Measurements from ENCODE around the gene FBXO7.

The FBXO7 gene

DNA sequence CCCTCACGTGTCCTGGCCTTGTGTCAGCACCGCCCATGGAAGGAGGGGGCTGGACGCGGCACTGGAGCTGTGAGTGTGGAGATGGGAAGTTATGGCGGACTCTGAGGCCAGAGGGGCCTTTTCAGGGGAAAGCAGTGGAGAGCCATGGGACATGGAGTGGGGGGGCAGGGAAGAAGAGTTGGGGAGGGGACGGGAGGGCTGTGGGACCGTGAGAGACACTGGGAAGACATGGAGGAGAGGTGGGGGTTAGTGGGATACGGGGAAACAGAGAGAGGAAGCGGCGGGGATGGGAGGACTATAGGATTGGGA is 58.2 kb downstream of the FBXO7 start:
- TF ChIP-seq FOXP2 (optimal IDR thresholded peaks at IDR 0.05; ENCODE audit: borderline replicate concordance, extremely low read depth, extremely low read length, insufficient read depth) (no peak), POLR2AphosphoS5 (IDR thresholded peaks at IDR 0.05; ENCODE audit: low read depth, low read length) (no peak), SIN3A (IDR thresholded peaks at IDR 0.05; ENCODE audit: borderline replicate concordance, insufficient read depth, low read length) (no peak), TAF1 (IDR thresholded peaks at IDR 0.05; ENCODE audit: borderline replicate concordance, insufficient read depth, low read length) (no peak)
- TF ChIP-seq, protein P1, sequence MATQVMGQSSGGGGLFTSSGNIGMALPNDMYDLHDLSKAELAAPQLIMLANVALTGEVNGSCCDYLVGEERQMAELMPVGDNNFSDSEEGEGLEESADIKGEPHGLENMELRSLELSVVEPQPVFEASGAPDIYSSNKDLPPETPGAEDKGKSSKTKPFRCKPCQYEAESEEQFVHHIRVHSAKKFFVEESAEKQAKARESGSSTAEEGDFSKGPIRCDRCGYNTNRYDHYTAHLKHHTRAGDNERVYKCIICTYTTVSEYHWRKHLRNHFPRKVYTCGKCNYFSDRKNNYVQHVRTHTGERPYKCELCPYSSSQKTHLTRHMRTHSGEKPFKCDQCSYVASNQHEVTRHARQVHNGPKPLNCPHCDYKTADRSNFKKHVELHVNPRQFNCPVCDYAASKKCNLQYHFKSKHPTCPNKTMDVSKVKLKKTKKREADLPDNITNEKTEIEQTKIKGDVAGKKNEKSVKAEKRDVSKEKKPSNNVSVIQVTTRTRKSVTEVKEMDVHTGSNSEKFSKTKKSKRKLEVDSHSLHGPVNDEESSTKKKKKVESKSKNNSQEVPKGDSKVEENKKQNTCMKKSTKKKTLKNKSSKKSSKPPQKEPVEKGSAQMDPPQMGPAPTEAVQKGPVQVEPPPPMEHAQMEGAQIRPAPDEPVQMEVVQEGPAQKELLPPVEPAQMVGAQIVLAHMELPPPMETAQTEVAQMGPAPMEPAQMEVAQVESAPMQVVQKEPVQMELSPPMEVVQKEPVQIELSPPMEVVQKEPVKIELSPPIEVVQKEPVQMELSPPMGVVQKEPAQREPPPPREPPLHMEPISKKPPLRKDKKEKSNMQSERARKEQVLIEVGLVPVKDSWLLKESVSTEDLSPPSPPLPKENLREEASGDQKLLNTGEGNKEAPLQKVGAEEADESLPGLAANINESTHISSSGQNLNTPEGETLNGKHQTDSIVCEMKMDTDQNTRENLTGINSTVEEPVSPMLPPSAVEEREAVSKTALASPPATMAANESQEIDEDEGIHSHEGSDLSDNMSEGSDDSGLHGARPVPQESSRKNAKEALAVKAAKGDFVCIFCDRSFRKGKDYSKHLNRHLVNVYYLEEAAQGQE (IDR thresholded peaks at IDR 0.05; ENCODE audit: insufficient read depth in 1 of 2, low read depth in 2 of 2, low read length in 2 of 2) = no peak

DNA sequence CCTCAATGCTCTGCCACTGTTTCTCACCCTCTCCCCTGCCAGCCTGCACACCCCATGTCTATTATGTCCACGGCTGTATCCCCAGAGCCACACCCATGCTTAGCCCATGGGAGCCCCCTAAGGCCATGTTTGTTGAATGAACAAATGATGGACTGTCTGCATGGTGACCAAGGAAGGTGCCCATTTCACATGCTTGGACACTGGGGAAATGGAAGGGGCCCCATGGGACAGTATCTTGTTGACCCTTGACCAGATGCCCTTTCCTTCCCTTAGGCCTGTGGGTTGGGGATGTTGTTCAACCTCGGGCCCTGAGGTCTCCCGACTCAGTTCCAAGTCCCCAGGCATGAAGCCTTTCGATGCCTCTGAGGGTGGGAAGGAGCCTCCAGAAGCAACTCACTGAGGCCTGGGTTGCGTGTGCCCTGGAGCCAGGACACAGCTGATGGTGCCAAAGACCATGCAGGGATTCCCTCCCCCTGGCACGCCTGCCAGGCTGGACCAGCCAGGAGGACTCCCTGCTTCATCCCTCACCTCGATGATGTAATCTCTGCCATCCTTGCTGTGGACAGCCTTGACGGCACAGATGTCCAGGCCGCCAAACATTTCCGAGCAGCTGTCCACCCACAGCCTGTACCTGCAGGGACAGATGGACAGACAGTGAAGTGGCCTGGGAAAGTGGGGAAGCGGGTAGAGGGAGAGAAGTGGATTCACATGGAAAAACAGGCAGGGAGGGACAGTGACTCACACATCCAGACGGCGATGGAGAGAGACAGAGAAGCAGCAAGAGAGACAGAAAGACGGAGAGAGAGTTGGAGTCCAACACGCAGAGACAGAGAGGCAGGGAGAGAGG is 58.9 kb downstream of the FBXO7 start:
- TF ChIP-seq, protein P1 (IDR thresholded peaks at IDR 0.05; ENCODE audit: insufficient read depth in 1 of 2, low read depth in 2 of 2, low read length in 2 of 2) = no peak
- TF ChIP-seq FOXP2 (optimal IDR thresholded peaks at IDR 0.05; ENCODE audit: borderline replicate concordance, extremely low read depth, extremely low read length, insufficient read depth) (no peak), SIN3A (IDR thresholded peaks at IDR 0.05; ENCODE audit: borderline replicate concordance, insufficient read depth, low read length) (no peak), TAF1 (IDR thresholded peaks at IDR 0.05; ENCODE audit: borderline replicate concordance, insufficient read depth, low read length) (no peak), POLR2AphosphoS5 (IDR thresholded peaks at IDR 0.05; ENCODE audit: low read depth, low read length) (no peak)

DNA sequence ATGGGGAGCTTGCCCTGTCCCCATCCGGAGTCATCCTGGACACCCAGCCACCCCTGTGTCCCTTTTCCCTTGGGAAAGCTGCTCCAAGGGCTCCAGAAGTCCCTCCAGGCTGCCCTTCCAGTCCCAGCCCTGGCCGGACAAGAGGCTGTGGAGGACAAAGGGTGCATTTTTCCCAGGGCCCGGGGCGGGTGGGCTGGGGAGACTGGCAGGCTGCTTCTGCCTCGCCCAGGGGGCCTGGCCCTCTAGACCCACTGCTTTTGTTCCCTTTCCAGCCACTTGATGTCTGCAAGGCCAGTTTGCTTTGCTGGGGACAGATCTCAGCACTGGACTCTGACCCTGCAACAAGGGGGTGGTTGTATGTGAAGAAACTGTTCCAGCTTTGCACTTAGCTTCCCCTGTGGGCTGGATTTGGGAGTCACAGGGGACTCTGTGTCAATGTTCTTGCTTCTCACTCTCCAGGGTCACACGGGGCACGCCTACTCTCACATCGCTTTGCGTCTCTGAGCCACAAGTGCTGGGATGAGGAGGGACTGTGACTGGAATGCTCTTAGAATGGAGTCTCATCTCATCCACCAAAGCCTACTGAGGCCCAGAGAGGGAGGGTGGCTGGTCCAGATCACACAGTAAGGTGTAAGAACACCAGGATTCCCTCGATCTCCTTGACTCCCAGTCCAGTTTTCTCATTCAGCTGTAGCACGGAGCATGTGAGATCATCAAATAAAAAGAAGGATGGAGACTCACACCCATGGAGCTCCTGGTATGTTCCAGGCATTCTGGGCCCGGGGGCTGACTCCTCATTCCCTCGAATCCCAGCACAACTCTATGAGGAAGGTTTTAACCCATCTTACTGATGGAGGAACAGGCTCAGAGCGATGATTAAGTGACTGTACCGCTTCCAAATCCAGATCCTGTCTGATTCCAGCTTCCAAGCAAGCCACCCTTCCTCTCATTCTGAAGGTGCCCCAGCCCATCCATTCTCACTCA is 59.9 kb downstream of the FBXO7 start:
- no peak for TF ChIP-seq TAF1 (IDR thresholded peaks at IDR 0.05; ENCODE audit: borderline replicate concordance, insufficient read depth, low read length)
- TF ChIP-seq POLR2AphosphoS5 (IDR thresholded peaks at IDR 0.05; ENCODE audit: low read depth, low read length) = no peak
- TF ChIP-seq SIN3A (IDR thresholded peaks at IDR 0.05; ENCODE audit: borderline replicate concordance, insufficient read depth, low read length) = no peak
- TF ChIP-seq, protein P1 (IDR thresholded peaks at IDR 0.05; ENCODE audit: insufficient read depth in 1 of 2, low read depth in 2 of 2, low read length in 2 of 2) = no peak
- no peak for TF ChIP-seq FOXP2 (optimal IDR thresholded peaks at IDR 0.05; ENCODE audit: borderline replicate concordance, extremely low read depth, extremely low read length, insufficient read depth)

DNA sequence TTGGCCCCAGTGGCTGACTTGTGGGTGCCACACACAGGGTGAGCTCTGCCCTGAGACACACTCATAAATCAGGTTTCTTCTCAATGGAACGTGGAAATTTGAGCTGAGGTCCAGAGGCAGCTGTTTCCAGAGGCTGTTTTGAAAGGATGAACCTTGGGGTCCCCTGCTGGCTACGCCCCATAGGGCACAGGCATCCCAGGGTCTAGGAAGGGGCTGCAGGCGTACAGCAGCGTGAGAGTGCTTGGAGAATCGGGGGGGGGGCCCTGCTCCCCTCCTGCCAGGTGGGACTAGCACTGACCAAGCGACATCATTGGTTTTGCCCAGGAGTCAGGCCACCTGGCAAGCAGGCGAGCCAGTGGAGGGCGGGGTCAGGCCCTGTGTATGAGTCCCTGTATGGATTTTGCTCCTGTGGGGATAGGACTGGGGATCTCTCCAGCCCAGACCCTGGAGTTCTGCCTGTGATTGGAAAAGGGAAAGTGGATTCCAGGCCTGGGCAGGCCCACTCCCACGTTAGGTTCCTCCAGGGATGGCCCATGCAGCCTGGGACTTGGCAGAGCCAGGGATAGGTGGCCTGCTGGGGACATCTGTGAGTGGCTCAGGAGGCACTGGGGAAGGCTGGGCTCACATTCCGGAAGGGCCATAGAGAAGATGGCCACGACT is 61.0 kb downstream of the FBXO7 start:
- TF ChIP-seq, protein P1 (IDR thresholded peaks at IDR 0.05; ENCODE audit: insufficient read depth in 1 of 2, low read depth in 2 of 2, low read length in 2 of 2) = no peak
- no peak for TF ChIP-seq TAF1 (IDR thresholded peaks at IDR 0.05; ENCODE audit: borderline replicate concordance, insufficient read depth, low read length)
- no peak for TF ChIP-seq SIN3A (IDR thresholded peaks at IDR 0.05; ENCODE audit: borderline replicate concordance, insufficient read depth, low read length)
- TF ChIP-seq FOXP2 (optimal IDR thresholded peaks at IDR 0.05; ENCODE audit: borderline replicate concordance, extremely low read depth, extremely low read length, insufficient read depth) = no peak
- TF ChIP-seq POLR2AphosphoS5 (IDR thresholded peaks at IDR 0.05; ENCODE audit: low read depth, low read length) = no peak
